HG02970 (cell line): ENCODE results near the gene RAPGEF1.
"Not testable (repeated sequence)": the region's sequence is repeated elsewhere in the genome, so short reads cannot be mapped to it uniquely, and the experiment has no call there.

ENCODE experiments used
- ATAC-seq: cut with Tn5 transposase; IDR thresholded peaks from one replicate; pipeline ENCODE4 v1.9.1; 2021; ENCODE audit warnings: mild to moderate bottlenecking, moderate library complexity, moderate number of reproducible peaks; ENCODE audit not compliant: unreplicated experiment, low FRiP score

Gene RAPGEF1

GRCh38 chr9:131709010-131709770 lies 30.7 kb downstream of the RAPGEF1 start:
- ATAC-seq, result not testable (repeated sequence)

GRCh38 chr9:131708226-131709002 lies 31.5 kb downstream of the RAPGEF1 start:
- ATAC-seq, result no peak

GRCh38 chr9:131707733-131708157 lies 32.1 kb downstream of the RAPGEF1 start:
- no peak for ATAC-seq

GRCh38 chr9:131707050-131707449 lies 32.8 kb downstream of the RAPGEF1 start:
- ATAC-seq, result no peak

- ATAC-seq, result no peak
These were observed 33.3 kb downstream of the RAPGEF1 start for GRCh38 chr9:131706608-131706970.

GRCh38 chr9:131704988-131705387 lies 34.9 kb downstream of the RAPGEF1 start:
- no peak for ATAC-seq

GRCh38 chr9:131704141-131704983 lies 35.5 kb downstream of the RAPGEF1 start:
- ATAC-seq, result no peak

GRCh38 chr9:131703697-131704096 lies 36.2 kb downstream of the RAPGEF1 start:
- ATAC-seq, result no peak

- no peak for ATAC-seq
These were observed 37.0 kb downstream of the RAPGEF1 start for GRCh38 chr9:131702911-131703310.

- no peak for ATAC-seq
These were observed 38.0 kb downstream of the RAPGEF1 start for GRCh38 chr9:131701789-131702337.

GRCh38 chr9:131701436-131701781 lies 38.5 kb downstream of the RAPGEF1 start:
- ATAC-seq, result no peak

GRCh38 chr9:131700765-131701435 lies 39.0 kb downstream of the RAPGEF1 start:
- ATAC-seq, result no peak

GRCh38 chr9:131700076-131700475 lies 39.8 kb downstream of the RAPGEF1 start:
- no peak for ATAC-seq

GRCh38 chr9:131698618-131698985 lies 41.3 kb downstream of the RAPGEF1 start:
- no peak for ATAC-seq

GRCh38 chr9:131697908-131698617 lies 41.8 kb downstream of the RAPGEF1 start:
- ATAC-seq, result no peak

GRCh38 chr9:131697097-131697496 lies 42.8 kb downstream of the RAPGEF1 start:
- ATAC-seq, result no peak

GRCh38 chr9:131695836-131696460 lies 43.9 kb downstream of the RAPGEF1 start:
- ATAC-seq, result no peak

GRCh38 chr9:131695366-131695765 lies 44.5 kb downstream of the RAPGEF1 start:
- ATAC-seq, result no peak
